HL-60 (cell line): ENCODE data around the gene CTNND2.

Experiments
- POLR2AphosphoS5 ChIP-seq: IDR thresholded peaks from 2 replicates; pipeline ENCODE4 v1.6.1; 2012; ENCODE audit warnings: low read depth
- REST ChIP-seq: IDR thresholded peaks from 2 replicates; pipeline ENCODE4 v1.6.1; 2012; ENCODE audit warnings: low read depth; ENCODE audit not compliant: insufficient replicate concordance
- TF ChIP-seq, protein P1 (sequence below): IDR thresholded peaks from one replicate; pipeline ENCODE4 v1.5.1; 2011; ENCODE audit warnings: low read length, control low read depth, inconsistent platforms; ENCODE audit not compliant: insufficient read depth

DNA sequence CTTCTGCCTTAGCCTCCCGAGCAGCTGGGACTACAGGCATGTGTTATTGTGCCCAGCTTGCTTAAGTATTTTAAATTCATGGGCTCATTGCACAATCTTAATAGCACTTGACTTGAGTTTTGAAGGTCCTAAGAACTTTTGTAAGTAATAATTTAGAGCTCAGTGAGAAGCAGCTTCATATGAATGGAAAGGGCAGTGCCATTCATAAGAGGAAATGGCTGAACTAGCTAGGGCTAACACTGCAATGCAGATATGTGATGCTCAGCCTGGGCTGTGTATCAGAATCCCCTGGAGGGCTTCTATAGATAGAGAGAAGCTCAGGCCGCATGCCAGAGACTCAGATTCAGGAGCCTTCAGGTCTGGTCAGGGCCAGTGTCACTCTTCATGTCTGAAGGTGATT, 847.7 kb downstream of the CTNND2 start:
- TF ChIP-seq, protein P1, sequence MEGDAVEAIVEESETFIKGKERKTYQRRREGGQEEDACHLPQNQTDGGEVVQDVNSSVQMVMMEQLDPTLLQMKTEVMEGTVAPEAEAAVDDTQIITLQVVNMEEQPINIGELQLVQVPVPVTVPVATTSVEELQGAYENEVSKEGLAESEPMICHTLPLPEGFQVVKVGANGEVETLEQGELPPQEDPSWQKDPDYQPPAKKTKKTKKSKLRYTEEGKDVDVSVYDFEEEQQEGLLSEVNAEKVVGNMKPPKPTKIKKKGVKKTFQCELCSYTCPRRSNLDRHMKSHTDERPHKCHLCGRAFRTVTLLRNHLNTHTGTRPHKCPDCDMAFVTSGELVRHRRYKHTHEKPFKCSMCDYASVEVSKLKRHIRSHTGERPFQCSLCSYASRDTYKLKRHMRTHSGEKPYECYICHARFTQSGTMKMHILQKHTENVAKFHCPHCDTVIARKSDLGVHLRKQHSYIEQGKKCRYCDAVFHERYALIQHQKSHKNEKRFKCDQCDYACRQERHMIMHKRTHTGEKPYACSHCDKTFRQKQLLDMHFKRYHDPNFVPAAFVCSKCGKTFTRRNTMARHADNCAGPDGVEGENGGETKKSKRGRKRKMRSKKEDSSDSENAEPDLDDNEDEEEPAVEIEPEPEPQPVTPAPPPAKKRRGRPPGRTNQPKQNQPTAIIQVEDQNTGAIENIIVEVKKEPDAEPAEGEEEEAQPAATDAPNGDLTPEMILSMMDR, result no peak
- TF ChIP-seq POLR2AphosphoS5 (no peak), REST (no peak)
